KMS-11 (cell line): ENCODE data around the gene PTPRF.
A peak's percentile ranks its signal among the peaks of the same experiment; 100 is the strongest.
"Not testable (repeated sequence)": the region's sequence is repeated elsewhere in the genome, so short reads cannot be mapped to it uniquely, and the experiment has no call there.

Source experiments
- H2AFZ ChIP-seq: fragments of 200-600 bp; sonication (generic); 2 replicates; pipeline ENCODE4 v1.6.1; 2016; ENCODE audit warnings: antibody characterized with exemption, mixed run types, low read depth
- H3K27ac ChIP-seq: fragments of 200-600 bp; sonication (generic); 2 replicates; pipeline ENCODE4 v1.6.1; 2016; ENCODE audit warnings: mild to moderate bottlenecking, mixed run types
- H3K27me3 ChIP-seq: fragments of 200-600 bp; sonication (generic); 2 replicates; pipeline ENCODE4 v1.6.1; 2017; ENCODE audit warnings: mild to moderate bottlenecking, low read depth, mixed run types, moderate library complexity; ENCODE audit not compliant: insufficient read depth
- H3K36me3 ChIP-seq: fragments of 200-600 bp; sonication (generic); 2 replicates; pipeline ENCODE4 v1.6.1; 2017; ENCODE audit warnings: mild to moderate bottlenecking, mixed run types; ENCODE audit not compliant: insufficient read depth
- H3K4me1 ChIP-seq: fragments of 200-600 bp; sonication (generic); 2 replicates; pipeline ENCODE4 v1.6.1; 2016; ENCODE audit warnings: mild to moderate bottlenecking, low read depth, mixed run types; ENCODE audit not compliant: poor library complexity, severe bottlenecking
- H3K4me2 ChIP-seq: fragments of 200-600 bp; sonication (generic); 2 replicates; pipeline ENCODE4 v1.7.0; 2016; ENCODE audit warnings: mild to moderate bottlenecking, mixed run types
- H3K4me3 ChIP-seq: fragments of 200-600 bp; sonication (generic); IDR thresholded peaks from 2 replicates; pipeline ENCODE4 v1.6.1; 2017; ENCODE audit warnings: low read depth, low read length, mixed read lengths; ENCODE audit not compliant: insufficient read depth
- H3K79me2 ChIP-seq: fragments of 200-600 bp; sonication (generic); 2 replicates; pipeline ENCODE4 v1.6.1; 2016; ENCODE audit warnings: low read depth, mixed run types; ENCODE audit not compliant: insufficient read depth
- H3K9ac ChIP-seq: fragments of 200-600 bp; sonication (generic); 2 replicates; pipeline ENCODE4 v1.6.1; 2016; ENCODE audit warnings: mild to moderate bottlenecking, mixed run types
- H4K20me1 ChIP-seq: fragments of 200-600 bp; sonication (generic); 2 replicates; pipeline ENCODE4 v1.6.1; 2016; ENCODE audit warnings: mild to moderate bottlenecking, mixed run types; ENCODE audit not compliant: insufficient read depth
- CTCF ChIP-seq: fragments of 200-600 bp; sonication (generic); conservative IDR thresholded peaks from 2 replicates; pipeline ENCODE4 v1.6.1; 2017; ENCODE audit warnings: low read depth, mild to moderate bottlenecking, antibody characterized with exemption, low read length, moderate library complexity, mixed read lengths

Gene PTPRF

GRCh38 chr1:43639976-43640794, 109.5 kb downstream of the PTPRF start:
- Histone ChIP-seq H4K20me1 (no peaks in the 10 kb centered on the region), H3K4me2 (no peak overlapping the region), H3K79me2 (no peaks in the 10 kb centered on the region), H3K27me3 (no peaks in the 10 kb centered on the region), H3K4me3 (no peak overlapping the region), H3K36me3 (no peaks in the 10 kb centered on the region), H3K4me1 (peaks cover 3% of the 10 kb centered on the region), H3K9ac (no peak overlapping the region), H2AFZ (no peak overlapping the region), H3K27ac (no peak overlapping the region)
- TF ChIP-seq CTCF: no peak

- Histone ChIP-seq H3K4me2 (no peak overlapping the region), H3K36me3 (no peaks in the 10 kb centered on the region), H3K27ac (no peak overlapping the region), H3K27me3 (no peaks in the 10 kb centered on the region), H3K4me1 (peaks cover 14% of the 10 kb centered on the region), H2AFZ (no peak overlapping the region), H4K20me1 (no peaks in the 10 kb centered on the region), H3K79me2 (no peaks in the 10 kb centered on the region), H3K4me3 (no peak overlapping the region), H3K9ac (no peak overlapping the region)
- no peak for TF ChIP-seq CTCF
These were observed 113.9 kb downstream of the PTPRF start for GRCh38 chr1:43644558-43644957.

GRCh38 chr1:43645461-43645860, 114.8 kb downstream of the PTPRF start:
- peak overlapping the region; percentile 33 for H3K4me2 ChIP-seq
- H3K4me1 ChIP-seq: peaks cover 14% of the 10 kb centered on the region
- no peaks in the 10 kb centered on the region for H3K36me3 ChIP-seq
- H4K20me1 ChIP-seq: no peaks in the 10 kb centered on the region
- no peaks in the 10 kb centered on the region for H3K27me3 ChIP-seq
- no peak overlapping the region for H3K9ac ChIP-seq
- no peak overlapping the region for H3K27ac ChIP-seq
- H2AFZ ChIP-seq: no peak overlapping the region
- H3K4me3 ChIP-seq: no peak overlapping the region
- TF ChIP-seq CTCF: no peak
- peaks cover 1% of the 10 kb centered on the region; the same call in 1 of the 2 replicates for H3K79me2 ChIP-seq

GRCh38 chr1:43647331-43647730, 116.6 kb downstream of the PTPRF start:
- H4K20me1 ChIP-seq, H3K9ac ChIP-seq, H3K4me2 ChIP-seq, H2AFZ ChIP-seq, H3K36me3 ChIP-seq, H3K27ac ChIP-seq, H3K27me3 ChIP-seq, H3K4me3 ChIP-seq: not testable (repeated sequence)
- Histone ChIP-seq H3K4me1 (peaks cover 26% of the 10 kb centered on the region), H3K79me2 (peaks cover 20% of the 10 kb centered on the region)

- H2AFZ ChIP-seq: no peak overlapping the region
- TF ChIP-seq CTCF: no peak
- peaks cover 29% of the 10 kb centered on the region for H3K79me2 ChIP-seq
- peaks cover 36% of the 10 kb centered on the region for H3K4me1 ChIP-seq
- no peak overlapping the region for H3K27ac ChIP-seq
- no peaks in the 10 kb centered on the region for H4K20me1 ChIP-seq
- no peak overlapping the region for H3K9ac ChIP-seq
- no peak overlapping the region for H3K4me3 ChIP-seq
- no peaks in the 10 kb centered on the region for H3K27me3 ChIP-seq
- H3K4me2 ChIP-seq: no peak overlapping the region
- no peaks in the 10 kb centered on the region for H3K36me3 ChIP-seq
These were observed 117.7 kb downstream of the PTPRF start for GRCh38 chr1:43648221-43648847.
